GM15510 (cell line): Measurements from ENCODE around the gene MTAP.

Experiments
- POLR2A ChIP-seq: IDR thresholded peaks from 3 replicates; pipeline ENCODE4 v1.6.1; 2011; ENCODE audit warnings: borderline replicate concordance; ENCODE audit not compliant: insufficient read length; ENCODE audit errors: extremely low read depth

MTAP gene

GRCh38 chr9:21854594-21854993, 52.2 kb downstream of the MTAP start:
- TF ChIP-seq POLR2A: no peak

DNA sequence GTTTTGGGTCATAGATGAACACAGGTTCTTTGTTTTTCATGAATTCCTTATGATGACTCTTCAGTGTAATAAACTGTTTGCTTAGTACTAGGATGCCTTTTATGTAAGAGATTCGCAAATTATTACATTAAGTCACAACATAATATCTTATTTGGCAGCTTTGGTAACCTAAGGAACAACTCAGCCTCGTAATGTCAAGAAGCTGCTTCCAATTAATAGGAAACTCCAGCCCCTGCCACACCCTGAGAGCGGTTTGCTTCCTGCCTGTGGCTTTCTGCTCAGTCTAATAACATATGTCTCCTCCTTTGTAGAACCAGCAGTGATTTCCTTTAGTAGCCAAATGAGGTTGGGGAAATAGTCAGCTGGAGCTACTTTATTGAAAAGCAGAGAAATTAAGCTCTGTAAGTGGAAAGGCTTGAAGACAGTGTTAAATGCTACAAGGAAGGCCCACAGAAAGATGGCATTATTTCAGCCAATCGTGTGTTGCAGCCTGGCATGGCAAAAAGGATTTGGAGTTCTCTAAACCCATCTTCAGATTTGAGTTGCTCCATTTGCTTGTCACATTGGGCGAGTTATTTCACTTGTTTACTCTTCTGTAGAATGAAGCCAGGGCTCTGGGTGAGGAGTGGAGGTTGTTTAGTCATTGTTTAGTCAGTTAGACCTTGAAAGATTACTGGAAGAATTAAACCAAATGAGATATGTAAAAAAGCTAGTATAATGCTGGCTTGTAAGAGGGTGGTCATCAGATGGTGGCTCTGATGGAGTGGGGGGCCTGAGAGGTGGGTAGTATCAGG, 54.1 kb downstream of the MTAP start:
- no peak for TF ChIP-seq POLR2A

DNA sequence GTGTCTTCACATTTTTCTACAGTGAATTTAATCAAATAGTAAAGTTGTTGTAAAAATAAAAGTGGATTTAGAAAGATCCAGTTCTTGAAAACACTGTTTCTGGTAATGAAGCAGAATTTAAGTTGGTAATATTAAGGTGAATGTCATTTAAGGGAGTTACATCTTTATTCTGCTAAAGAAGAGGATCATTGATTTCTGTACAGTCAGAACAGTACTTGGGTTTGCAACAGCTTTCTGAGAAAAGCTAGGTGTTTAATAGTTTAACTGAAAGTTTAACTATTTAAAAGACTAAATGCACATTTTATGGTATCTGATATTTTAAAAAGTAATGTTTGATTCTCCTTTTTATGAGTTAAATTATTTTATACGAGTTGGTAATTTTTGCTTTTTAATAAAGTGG, 60.4 kb downstream of the MTAP start:
- no peak for TF ChIP-seq POLR2A

DNA sequence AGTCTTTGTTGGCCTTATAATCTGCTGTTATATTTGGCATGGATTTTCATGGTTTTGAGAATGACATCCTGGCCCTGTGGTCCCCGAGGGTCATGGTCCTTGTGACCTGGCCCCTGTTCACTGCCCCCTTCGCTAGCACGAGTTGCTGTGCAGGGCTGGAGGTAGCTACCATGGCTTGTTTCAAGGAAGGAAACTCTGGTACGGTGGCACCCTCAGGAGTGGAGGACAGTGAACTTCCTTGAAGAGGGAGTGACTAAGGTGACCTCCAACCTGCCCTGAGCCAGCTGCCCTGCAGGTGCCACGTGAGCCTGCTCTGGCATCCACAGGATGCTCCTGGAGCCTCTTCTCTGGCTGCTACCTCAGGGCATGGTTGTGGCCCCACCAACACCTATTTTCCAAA, 62.1 kb downstream of the MTAP start:
- TF ChIP-seq POLR2A: no peak

GRCh38 chr9:21866302-21866701, 63.9 kb downstream of the MTAP start:
- TF ChIP-seq POLR2A: no peak

DNA sequence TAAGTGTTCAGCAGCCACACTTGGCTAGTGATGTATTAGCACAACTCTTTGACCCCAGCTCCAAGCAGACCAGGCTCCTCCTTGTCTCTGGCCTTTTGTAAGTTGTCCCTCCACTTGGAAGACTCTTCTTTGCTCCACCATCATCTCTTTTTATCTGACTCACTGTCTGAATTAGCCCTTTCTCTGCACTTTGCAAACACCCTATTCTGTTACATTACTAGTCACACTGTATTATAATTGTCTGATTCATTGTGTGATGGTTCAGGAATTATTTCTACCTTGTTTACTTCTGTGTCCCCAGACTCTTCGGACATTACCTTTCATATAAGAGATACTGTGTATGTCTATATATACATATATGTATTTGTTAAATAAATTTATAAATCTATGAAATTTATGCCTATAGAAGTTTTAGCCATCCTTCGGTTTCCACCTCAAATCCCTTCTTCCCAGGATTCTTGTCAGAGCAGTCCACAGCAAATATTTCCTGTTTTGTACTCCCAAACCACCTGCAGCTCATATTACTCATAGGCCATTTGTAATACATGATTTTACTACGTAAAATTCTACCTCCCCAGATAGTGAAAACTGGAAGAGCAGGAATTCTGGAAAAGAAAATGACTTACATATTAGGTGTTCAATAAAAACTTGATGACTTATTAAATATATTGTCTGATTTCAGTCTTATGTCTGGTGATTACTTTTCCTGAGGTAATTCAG, 69.0 kb downstream of the MTAP start:
- TF ChIP-seq POLR2A: no peak

- no peak for TF ChIP-seq POLR2A
These were observed 70.3 kb downstream of the MTAP start for GRCh38 chr9:21872696-21873095.

DNA sequence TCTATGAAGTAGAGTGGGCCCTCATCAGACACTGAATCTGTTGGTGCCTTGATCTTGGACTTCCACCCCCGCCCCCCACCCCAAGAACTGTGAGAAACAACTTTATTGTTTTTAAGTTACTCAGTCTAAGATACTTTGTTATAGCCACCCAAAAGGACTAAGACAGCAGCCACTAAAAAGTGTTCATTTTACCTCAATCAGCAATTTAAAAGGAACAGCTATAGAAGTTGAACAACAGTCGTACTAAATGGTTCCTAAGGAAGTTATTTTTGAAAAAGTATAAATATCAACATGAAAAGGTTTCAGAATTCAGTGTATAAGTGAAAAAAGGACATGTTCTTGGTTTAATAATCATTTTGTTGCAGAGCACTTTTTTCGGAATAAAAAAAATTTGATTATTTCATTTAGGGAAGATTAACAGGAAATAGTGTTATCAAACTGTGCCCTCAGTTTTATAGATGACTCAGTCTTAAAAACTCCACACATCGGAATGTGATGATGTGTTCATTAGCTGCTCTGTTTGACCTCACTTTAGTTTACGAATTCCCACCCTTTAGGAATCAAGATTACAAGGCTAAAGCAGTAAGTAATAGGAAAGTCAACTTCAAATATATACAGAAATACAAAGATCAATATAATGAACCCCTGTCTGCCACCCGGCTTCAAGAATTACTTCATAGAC, 71.2 kb downstream of the MTAP start:
- TF ChIP-seq POLR2A: no peak

GRCh38 chr9:21875893-21876292, 73.5 kb downstream of the MTAP start:
- TF ChIP-seq POLR2A: no peak

DNA sequence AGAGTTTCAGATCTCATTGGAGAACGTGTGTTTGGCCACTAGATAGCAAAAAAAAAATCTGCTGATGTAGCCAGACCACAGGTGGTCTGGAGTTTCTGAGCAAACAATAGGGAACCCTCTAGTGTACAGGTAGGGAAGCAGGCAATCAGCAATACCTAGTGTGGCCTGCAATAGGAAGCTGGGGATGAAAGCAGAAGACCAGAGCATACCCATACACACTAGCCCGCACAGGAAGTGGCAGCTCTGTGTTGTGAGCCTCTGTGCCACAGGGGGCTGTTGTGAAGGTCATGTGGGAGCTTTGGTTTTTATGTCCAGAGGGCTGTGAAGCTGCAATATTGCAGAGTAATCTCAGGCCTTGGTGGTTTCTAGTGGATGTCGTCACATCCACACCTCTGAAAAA, 81.2 kb downstream of the MTAP start:
- TF ChIP-seq POLR2A: no peak

- no peak for TF ChIP-seq POLR2A
These were observed 87.2 kb downstream of the MTAP start for GRCh38 chr9:21889673-21890072.

DNA sequence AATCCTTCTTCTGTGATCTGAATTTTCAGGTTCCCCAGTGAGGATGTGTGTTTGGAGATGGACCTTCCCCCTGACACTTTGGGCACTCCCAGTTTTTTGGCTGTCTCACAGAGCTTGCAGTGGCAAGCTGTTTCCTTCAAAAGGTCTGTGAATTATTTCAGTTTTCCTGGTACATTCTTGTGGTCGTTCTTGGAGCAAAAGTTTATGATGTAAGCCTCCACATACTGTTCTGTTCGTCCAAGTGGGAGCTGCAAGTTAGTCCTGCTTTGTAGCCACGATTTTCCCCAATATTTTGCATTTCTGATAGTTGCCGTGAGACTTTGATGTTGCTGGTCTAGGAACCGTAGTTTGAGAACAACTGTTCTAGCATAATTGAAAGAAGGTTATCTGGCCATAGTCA, 88.3 kb downstream of the MTAP start:
- TF ChIP-seq POLR2A: no peak

DNA sequence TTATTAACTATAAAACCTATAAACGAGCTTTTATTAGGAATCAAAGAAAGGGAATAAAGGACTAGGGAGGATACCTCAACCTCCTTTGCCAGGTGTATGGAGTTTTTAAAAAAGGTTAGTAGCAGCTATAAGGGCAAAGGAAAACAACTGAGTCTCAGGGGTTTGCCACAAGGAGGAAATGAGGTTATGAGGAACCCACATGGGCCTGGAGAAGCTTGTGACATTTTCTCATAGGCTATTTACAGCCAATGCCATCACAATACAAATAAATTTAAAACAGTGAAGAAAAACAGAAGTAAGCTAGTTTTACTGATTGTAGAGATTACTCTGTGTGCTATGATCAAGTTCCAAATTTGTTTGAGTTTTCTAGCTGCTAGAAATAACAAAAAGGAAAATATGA, 99.1 kb downstream of the MTAP start:
- TF ChIP-seq POLR2A: no peak

DNA sequence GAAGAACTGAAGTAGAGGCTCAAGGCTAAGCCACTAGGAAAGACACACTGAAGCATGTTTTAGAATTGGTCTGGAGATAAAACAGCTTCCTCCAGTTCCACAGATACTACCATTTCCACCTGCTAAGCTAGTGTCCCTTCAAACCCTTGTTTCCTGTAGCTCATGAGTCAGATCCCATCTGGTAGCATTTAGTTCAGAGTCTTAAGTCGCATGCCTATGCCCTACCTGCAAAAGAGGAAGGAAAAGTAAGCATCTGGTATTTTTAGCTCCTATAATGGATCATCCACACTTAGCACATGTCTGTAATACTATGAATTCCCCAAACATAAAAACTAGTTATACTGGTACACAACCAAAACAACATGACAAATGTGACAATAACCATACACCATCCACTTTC, 99.7 kb downstream of the MTAP start:
- no peak for TF ChIP-seq POLR2A

DNA sequence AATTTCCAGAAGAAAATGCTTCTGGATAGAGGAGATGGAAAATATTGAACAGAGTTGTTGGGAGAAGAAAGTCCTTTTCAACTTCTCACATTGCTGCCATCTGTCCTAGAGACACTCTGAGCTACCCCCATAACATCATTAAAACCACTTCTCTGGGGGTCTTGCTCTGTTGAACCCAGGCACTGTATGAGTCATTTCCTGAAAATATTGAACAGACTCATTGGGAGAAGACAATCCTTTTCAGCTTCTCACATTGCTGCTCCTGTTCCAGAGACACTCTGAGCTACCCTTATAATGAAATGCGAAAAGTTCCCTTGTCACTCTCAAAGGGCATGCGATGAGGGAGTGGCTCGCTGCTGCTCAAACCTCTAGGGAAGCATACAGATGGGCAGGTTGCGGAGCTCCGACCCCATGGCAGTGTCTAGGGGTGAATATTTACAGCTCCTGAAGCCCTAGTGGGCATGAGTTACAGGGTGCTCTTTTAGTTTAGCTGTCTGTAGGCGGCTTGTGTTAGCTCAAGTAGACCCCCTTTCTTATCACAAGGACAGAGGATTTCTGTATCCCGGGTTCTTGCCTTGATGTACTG, 101.0 kb downstream of the MTAP start:
- TF ChIP-seq POLR2A: no peak
